ENCODE results near the gene FAM184A.
"Not testable (repeated sequence)": the region's sequence is repeated elsewhere in the genome, so short reads cannot be mapped to it uniquely, and the experiment has no call there.

The FAM184A gene

DNA sequence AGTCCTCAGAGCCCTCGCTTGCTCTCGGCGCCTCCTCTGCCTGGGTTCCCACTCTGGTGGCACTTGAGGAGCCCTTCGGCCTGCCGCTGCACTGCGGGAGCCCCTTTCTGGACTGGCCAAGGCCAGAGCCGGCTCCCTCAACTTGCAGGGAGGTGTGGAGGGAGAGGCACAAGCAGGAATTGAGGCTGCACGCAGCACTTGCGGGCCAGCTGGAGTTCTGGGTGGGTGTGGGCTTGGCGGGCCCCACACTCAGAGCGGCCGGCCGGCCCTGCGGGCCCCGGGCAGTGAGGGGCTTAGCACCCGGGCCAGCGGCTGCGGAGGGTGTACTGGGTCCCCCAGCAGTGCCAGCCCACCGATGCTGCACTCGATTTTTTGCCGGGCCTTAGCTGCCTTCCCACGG lies 63.3 kb downstream of the FAM184A start:
- not testable (repeated sequence) for H3K4me1 ChIP-seq (ENCODE audit: control insufficient read depth, insufficient read depth, low read length); H3K4me3 ChIP-seq (ENCODE audit: low read depth, low read length)
- peaks cover 13% of the 10 kb centered on the region for H3K36me3 ChIP-seq (ENCODE audit: control insufficient read depth, insufficient read depth, low read length)

DNA sequence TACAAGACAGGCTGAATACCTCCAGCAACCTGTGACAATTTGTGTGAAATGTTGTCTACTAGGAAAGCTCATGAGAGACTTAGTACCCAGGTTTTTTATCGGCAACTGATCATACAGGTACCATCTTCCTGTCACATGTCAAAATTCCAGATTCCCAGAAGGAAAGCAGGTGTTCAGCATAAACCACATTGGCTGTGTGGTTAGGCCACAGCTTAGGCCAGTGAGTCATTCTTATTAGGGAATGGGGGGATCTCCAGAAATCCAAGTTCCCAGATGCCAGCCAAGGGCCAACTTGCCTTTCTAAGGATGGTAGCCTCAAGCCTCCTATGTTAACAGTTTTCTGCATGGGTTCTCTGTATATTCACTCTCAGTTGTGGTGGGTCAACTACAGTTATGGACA lies 65.9 kb downstream of the FAM184A start:
- peaks cover 15% of the 10 kb centered on the region for H3K9me3 ChIP-seq (ENCODE audit: control insufficient read depth, insufficient read depth, low read depth, low read length)
- H3K27ac ChIP-seq (ENCODE audit: low read depth, low read length), result no peak overlapping the region
- no peak overlapping the region for H3K9ac ChIP-seq (ENCODE audit: low read length)
- no peaks in the 10 kb centered on the region for H3K4me1 ChIP-seq (ENCODE audit: control insufficient read depth, insufficient read depth, low read length)
- H3K27me3 ChIP-seq (ENCODE audit: control insufficient read depth, insufficient read depth, low read length), result no peaks in the 10 kb centered on the region
- H3K36me3 ChIP-seq (ENCODE audit: control insufficient read depth, insufficient read depth, low read length), result peaks cover 13% of the 10 kb centered on the region
- H3K4me3 ChIP-seq (ENCODE audit: low read depth, low read length), result no peak overlapping the region

More for the DNA sequence above, 63.3 kb downstream of the FAM184A start:
- not testable (repeated sequence) for H3K27me3 ChIP-seq (ENCODE audit: control insufficient read depth, insufficient read depth, low read length); H3K27ac ChIP-seq (ENCODE audit: low read depth, low read length); H3K9me3 ChIP-seq (ENCODE audit: control insufficient read depth, insufficient read depth, low read depth, low read length); H3K9ac ChIP-seq (ENCODE audit: low read length)

DNA sequence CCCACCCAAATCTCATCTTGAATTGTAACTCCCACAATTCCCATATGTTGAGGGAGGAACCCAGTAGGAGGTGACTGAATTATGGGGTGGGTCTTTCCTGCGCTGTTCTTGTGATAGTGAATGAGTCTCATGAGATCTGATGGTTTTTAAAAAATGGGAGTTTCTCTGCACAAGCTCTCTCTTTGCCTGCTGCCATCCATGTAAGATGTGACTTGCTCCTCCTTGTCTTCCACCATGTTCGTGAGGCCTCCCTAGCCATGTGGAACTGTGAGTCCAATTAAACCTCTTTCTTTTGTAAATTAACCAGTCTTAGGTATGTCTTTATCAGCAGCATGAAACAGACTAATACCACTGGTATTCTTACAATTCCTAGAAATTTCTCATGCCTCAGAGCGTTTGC lies 69.2 kb downstream of the FAM184A start:
- H3K27me3 ChIP-seq (ENCODE audit: control insufficient read depth, insufficient read depth, low read length); H3K4me3 ChIP-seq (ENCODE audit: low read depth, low read length); H3K4me1 ChIP-seq (ENCODE audit: control insufficient read depth, insufficient read depth, low read length); H3K9ac ChIP-seq (ENCODE audit: low read length); H3K27ac ChIP-seq (ENCODE audit: low read depth, low read length): not testable (repeated sequence)
- H3K9me3 ChIP-seq (ENCODE audit: control insufficient read depth, insufficient read depth, low read depth, low read length), result peaks cover 15% of the 10 kb centered on the region
- H3K36me3 ChIP-seq (ENCODE audit: control insufficient read depth, insufficient read depth, low read length), result peaks cover 12% of the 10 kb centered on the region; the same call in 1 of the 2 replicates

DNA sequence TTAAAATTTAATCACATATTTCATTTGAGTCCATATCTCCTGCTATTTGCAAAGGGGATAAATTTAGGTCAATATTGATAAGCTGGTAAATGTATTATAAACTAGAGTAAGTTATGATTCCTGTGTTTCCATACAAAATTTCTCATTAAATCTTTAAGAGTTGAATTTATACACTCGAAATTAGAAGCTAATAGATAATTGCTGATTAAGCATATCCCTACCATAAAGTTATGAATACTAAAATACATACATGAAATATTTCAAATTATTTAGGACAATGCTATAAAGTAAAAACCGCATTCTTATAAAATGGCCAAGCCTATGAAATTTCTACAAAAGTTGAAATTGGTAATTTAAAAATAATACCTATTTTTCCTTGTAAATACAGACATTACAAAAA lies 71.5 kb downstream of the FAM184A start:
- no peaks in the 10 kb centered on the region for H3K27me3 ChIP-seq (ENCODE audit: control insufficient read depth, insufficient read depth, low read length)
- H3K4me1 ChIP-seq (ENCODE audit: control insufficient read depth, insufficient read depth, low read length), result no peaks in the 10 kb centered on the region
- H3K9me3 ChIP-seq (ENCODE audit: control insufficient read depth, insufficient read depth, low read depth, low read length), result peaks cover 15% of the 10 kb centered on the region
- peaks cover 12% of the 10 kb centered on the region; the same call in 1 of the 2 replicates for H3K36me3 ChIP-seq (ENCODE audit: control insufficient read depth, insufficient read depth, low read length)
- no peak overlapping the region for H3K27ac ChIP-seq (ENCODE audit: low read depth, low read length)
- H3K9ac ChIP-seq (ENCODE audit: low read length), result no peak overlapping the region
- no peak overlapping the region for H3K4me3 ChIP-seq (ENCODE audit: low read depth, low read length)

DNA sequence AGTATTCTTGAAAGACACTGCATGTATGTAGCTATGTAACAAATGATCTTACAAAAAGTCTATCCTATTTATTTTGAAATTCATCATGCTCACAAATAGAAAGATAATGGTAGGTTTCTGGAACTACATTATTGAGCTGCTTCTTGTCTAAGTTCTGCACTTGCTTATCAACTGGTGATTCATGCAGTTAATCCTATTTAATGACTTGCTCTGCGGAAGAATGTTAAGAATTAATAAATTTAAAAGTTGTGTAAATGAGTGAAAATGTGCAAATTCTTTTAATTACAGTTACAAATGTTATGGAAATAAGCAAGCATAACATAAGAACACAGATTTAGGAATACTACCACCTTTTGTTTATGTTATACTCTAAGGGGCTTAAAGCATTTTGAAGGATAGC lies 76.4 kb downstream of the FAM184A start:
- H3K9me3 ChIP-seq (ENCODE audit: control insufficient read depth, insufficient read depth, low read depth, low read length), result no peaks in the 10 kb centered on the region
- H3K4me3 ChIP-seq (ENCODE audit: low read depth, low read length), result no peak overlapping the region
- no peaks in the 10 kb centered on the region for H3K27me3 ChIP-seq (ENCODE audit: control insufficient read depth, insufficient read depth, low read length)
- no peaks in the 10 kb centered on the region; the same call in 1 of the 2 replicates for H3K36me3 ChIP-seq (ENCODE audit: control insufficient read depth, insufficient read depth, low read length)
- H3K9ac ChIP-seq (ENCODE audit: low read length), result no peak overlapping the region
- no peaks in the 10 kb centered on the region for H3K4me1 ChIP-seq (ENCODE audit: control insufficient read depth, insufficient read depth, low read length)
- H3K27ac ChIP-seq (ENCODE audit: low read depth, low read length), result no peak overlapping the region

DNA sequence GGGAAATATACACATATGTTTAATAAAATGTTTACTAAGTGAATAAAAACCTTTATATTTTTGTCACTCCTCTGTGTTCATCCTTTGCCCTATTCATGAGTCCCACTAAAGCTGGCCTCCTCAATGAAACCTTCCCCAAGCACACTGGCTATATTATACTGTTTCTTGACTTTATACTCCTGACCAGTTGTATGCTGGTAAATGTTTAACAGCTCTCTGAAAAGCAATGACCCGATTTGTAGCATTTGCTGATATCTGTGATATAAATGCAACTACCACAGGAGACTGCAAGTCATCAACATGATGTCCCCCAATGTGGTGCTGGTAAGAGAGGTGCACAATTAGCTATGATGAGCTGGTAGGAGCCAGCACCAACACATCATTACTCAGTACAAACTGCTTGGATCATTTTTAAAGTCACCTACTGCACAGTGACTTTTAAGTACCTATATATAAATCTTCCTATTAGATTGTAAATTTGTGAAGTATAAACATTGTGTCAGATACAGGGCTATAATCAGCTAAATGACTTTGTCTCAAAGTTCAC lies 78.9 kb downstream of the FAM184A start:
- Histone ChIP-seq H3K9ac (ENCODE audit: low read length) (no peak overlapping the region), H3K27ac (ENCODE audit: low read depth, low read length) (no peak overlapping the region), H3K27me3 (ENCODE audit: control insufficient read depth, insufficient read depth, low read length) (no peaks in the 10 kb centered on the region), H3K4me1 (ENCODE audit: control insufficient read depth, insufficient read depth, low read length) (no peaks in the 10 kb centered on the region), H3K9me3 (ENCODE audit: control insufficient read depth, insufficient read depth, low read depth, low read length) (no peaks in the 10 kb centered on the region), H3K36me3 (ENCODE audit: control insufficient read depth, insufficient read depth, low read length) (no peaks in the 10 kb centered on the region), H3K4me3 (ENCODE audit: low read depth, low read length) (no peak overlapping the region)

DNA sequence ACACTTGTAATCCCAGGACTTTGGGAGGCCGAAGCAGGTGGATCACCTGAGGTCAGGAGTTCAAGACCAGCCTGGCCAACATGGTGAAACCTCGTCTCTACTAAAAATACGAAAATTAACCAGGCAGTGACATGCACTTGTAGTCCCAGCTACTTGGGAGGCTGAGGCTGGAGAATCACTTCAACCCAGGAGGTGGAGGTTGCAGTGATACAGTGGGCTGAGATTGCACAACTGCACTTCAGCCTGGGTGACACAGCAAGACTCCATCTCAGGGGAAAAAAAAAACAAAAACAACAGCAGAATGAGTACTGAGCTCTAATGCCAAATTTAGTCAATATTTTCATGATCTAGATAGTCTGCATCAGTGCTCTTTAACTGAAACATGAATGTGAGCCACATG lies 81.0 kb downstream of the FAM184A start:
- not testable (repeated sequence) for H3K36me3 ChIP-seq (ENCODE audit: control insufficient read depth, insufficient read depth, low read length); H3K4me1 ChIP-seq (ENCODE audit: control insufficient read depth, insufficient read depth, low read length); H3K9me3 ChIP-seq (ENCODE audit: control insufficient read depth, insufficient read depth, low read depth, low read length); H3K4me3 ChIP-seq (ENCODE audit: low read depth, low read length); H3K9ac ChIP-seq (ENCODE audit: low read length); H3K27ac ChIP-seq (ENCODE audit: low read depth, low read length); H3K27me3 ChIP-seq (ENCODE audit: control insufficient read depth, insufficient read depth, low read length)

DNA sequence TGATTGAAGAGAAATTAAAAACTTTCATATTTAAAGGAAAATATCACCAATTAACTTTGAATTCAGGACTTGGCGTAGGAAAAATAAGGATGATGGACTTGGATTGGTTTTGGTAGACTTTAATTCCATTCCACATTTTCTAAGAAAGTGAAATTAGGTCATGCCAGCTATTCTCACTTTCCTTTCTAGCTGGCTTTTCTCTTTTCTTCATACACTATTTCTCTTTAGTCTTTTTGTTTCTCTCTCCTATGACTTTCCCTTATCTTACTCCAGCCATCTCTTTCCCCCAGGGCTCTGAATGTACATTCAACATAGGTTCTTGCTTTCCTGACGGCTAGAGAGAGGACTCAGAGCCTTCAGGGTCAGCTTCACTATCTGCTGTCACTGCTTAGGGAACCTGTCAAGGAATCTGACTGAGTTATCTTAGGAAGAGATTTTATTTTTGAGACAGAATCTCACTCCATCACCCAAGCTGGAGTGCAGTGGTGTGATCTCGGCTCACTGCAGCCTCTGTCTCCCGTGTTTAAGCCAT lies 82.1 kb downstream of the FAM184A start:
- Histone ChIP-seq H3K27me3 (ENCODE audit: control insufficient read depth, insufficient read depth, low read length) (no peaks in the 10 kb centered on the region), H3K27ac (ENCODE audit: low read depth, low read length) (no peak overlapping the region), H3K9ac (ENCODE audit: low read length) (no peak overlapping the region), H3K9me3 (ENCODE audit: control insufficient read depth, insufficient read depth, low read depth, low read length) (no peaks in the 10 kb centered on the region), H3K4me1 (ENCODE audit: control insufficient read depth, insufficient read depth, low read length) (no peaks in the 10 kb centered on the region), H3K4me3 (ENCODE audit: low read depth, low read length) (no peak overlapping the region), H3K36me3 (ENCODE audit: control insufficient read depth, insufficient read depth, low read length) (no peaks in the 10 kb centered on the region)

DNA sequence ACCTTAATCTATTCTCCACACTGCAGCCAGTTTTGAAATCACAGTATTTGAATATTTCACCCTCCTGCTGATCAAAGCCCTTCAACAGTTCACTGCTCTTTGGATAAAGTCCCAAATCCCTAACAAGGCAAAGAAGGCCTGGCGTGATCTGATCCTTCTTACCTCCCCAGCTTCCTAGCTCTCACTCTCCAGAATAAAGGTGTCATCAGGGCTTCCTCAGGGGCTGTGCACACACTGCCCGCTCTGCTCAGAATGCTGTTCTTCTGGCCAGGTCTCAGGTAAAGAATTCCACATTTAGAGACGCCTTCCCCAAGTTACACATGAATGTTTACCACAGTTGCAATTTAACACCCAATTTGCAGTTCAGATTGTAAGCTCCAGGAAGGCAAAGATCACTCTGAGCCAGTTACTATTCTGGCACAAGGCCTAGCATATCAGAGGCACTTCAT lies 84.6 kb downstream of the FAM184A start:
- H3K36me3 ChIP-seq (ENCODE audit: control insufficient read depth, insufficient read depth, low read length), result no peaks in the 10 kb centered on the region
- H3K27me3 ChIP-seq (ENCODE audit: control insufficient read depth, insufficient read depth, low read length), result no peaks in the 10 kb centered on the region
- H3K27ac ChIP-seq (ENCODE audit: low read depth, low read length), result no peak overlapping the region
- no peak overlapping the region for H3K9ac ChIP-seq (ENCODE audit: low read length)
- no peaks in the 10 kb centered on the region for H3K4me1 ChIP-seq (ENCODE audit: control insufficient read depth, insufficient read depth, low read length)
- no peak overlapping the region for H3K4me3 ChIP-seq (ENCODE audit: low read depth, low read length)
- no peaks in the 10 kb centered on the region for H3K9me3 ChIP-seq (ENCODE audit: control insufficient read depth, insufficient read depth, low read depth, low read length)

DNA sequence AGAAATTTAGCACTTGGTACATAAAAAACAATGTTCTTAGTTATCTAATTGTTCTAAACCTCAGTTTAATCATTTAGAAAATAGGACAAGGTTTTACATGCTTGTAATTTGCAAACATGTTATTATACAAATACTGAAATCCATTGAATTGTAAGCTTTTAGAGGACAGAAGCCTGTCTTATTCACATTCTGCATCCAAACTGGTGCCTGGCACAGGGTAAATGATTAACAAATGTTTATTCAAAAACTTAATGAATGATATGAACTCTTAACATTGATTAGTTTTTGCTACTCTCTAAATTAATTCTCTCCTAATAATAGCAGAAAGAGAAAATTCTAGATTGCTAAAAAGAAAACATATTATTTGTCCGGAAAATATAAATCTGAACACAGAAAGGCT lies 85.1 kb downstream of the FAM184A start:
- Histone ChIP-seq H3K36me3 (ENCODE audit: control insufficient read depth, insufficient read depth, low read length) (no peaks in the 10 kb centered on the region), H3K9ac (ENCODE audit: low read length) (no peak overlapping the region), H3K4me3 (ENCODE audit: low read depth, low read length) (no peak overlapping the region), H3K9me3 (ENCODE audit: control insufficient read depth, insufficient read depth, low read depth, low read length) (no peaks in the 10 kb centered on the region), H3K27ac (ENCODE audit: low read depth, low read length) (no peak overlapping the region), H3K27me3 (ENCODE audit: control insufficient read depth, insufficient read depth, low read length) (no peaks in the 10 kb centered on the region), H3K4me1 (ENCODE audit: control insufficient read depth, insufficient read depth, low read length) (no peaks in the 10 kb centered on the region)

DNA sequence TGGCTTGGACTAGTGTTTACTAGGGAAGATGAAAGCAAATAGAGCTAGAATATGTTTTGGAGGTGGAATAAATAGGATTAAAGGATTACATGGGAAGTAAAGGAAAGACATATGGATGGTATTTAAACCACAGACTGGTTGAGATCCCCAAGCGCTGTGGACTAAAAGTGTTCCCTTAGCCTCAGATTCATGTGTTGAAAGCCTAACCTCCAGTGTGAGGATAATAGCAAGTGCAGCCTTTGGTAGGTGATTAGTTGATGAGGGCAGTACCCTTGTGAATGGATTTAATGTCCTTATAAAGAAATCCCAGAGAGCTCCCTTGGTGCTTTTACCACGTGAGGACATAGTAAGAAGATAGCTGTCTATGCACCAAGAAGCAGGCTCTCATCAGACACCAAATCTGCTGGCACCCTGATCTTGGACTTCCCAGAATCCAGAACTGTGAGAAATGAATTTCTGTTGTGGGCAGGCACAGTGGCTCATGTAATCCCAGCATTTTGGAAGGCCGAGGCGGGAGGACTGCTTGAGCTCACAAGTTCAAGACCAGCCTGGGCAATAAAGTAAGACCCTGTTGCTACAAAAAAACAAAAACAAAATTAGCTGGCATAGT lies 86.2 kb downstream of the FAM184A start:
- H3K4me1 ChIP-seq (ENCODE audit: control insufficient read depth, insufficient read depth, low read length), result no peaks in the 10 kb centered on the region
- H3K27ac ChIP-seq (ENCODE audit: low read depth, low read length), result no peak overlapping the region
- H3K4me3 ChIP-seq (ENCODE audit: low read depth, low read length), result no peak overlapping the region
- no peaks in the 10 kb centered on the region for H3K27me3 ChIP-seq (ENCODE audit: control insufficient read depth, insufficient read depth, low read length)
- H3K9me3 ChIP-seq (ENCODE audit: control insufficient read depth, insufficient read depth, low read depth, low read length), result no peaks in the 10 kb centered on the region
- no peaks in the 10 kb centered on the region for H3K36me3 ChIP-seq (ENCODE audit: control insufficient read depth, insufficient read depth, low read length)
- no peak overlapping the region for H3K9ac ChIP-seq (ENCODE audit: low read length)

All from HUES6 (cell line).